ENCODE measurements around the gene U2AF1.
"Not testable (repeated sequence)": the region's sequence is repeated elsewhere in the genome, so short reads cannot be mapped to it uniquely, and the experiment has no call there.

U2AF1 gene, protein sequence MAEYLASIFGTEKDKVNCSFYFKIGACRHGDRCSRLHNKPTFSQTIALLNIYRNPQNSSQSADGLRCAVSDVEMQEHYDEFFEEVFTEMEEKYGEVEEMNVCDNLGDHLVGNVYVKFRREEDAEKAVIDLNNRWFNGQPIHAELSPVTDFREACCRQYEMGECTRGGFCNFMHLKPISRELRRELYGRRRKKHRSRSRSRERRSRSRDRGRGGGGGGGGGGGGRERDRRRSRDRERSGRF

DNA sequence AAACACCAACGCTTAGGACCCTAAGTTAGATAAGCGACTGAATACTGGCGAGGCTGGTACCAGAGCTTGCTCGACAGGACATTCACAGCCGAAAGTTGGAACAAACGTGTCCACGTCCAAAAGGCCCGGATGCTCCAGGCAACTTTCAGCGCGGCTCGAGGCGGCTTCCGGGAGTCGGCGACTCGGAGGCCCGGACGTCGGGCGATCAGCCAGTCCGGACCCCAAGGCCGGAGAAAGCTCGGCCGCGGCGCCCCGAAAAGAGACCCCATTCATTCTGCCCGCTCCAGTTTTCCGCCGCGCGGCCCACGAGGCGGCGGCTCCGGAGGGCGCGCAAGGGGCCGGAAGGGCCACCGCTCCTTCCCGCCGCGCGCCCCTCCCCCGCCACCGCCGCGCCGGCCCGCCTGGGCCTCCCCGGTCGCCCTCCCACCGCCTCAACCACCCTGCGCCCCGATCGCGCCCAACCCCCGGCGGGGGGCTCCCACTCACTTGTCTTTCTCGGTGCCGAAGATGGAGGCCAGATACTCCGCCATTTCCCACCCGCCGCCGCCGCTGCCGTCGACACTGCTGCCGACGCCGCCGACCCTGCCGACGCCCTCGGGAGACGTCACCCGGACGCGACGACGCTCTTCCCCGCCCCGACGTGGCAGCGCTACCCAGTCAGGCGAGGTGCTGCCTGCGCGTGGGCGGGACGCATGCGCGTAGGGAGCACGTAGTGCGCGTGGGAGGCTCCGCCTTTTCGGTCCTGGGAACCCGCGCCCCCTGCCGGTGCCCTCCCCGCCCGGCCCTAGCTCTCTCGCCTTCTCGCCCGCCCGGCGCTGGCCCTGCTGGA lies at the start of gene U2AF1:
Gene U2AF1, minus strand, starts transcription at position 606 of the 829 bp plus-strand sequence. Its CDS starts 76 bp downstream, at position 530.
- DNase-seq (ENCODE audit: low spot score) = peak; percentile 8

DNA sequence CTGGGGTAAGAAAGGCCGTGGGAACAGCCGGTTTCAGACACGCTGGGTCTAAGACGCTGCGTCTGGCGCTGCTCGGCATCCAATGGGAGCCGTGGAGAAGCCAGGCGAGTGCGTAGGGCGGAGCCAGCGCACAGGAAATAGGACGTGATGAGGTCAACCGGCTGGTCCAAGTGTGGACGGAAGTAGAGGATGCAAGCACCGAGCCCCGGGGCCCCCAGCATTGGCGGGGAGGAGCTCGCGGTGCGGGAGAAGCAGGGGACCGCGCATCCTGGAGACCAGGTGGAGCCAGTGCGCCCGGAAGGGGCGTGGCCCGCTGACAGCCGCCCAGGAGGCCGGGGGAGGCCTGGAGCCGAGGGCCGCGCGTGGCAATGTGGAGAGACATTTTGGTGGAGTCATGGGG lies 46.2 kb upstream of the U2AF1 start:
- DNase-seq (ENCODE audit: low spot score) = not testable (repeated sequence)

DNA sequence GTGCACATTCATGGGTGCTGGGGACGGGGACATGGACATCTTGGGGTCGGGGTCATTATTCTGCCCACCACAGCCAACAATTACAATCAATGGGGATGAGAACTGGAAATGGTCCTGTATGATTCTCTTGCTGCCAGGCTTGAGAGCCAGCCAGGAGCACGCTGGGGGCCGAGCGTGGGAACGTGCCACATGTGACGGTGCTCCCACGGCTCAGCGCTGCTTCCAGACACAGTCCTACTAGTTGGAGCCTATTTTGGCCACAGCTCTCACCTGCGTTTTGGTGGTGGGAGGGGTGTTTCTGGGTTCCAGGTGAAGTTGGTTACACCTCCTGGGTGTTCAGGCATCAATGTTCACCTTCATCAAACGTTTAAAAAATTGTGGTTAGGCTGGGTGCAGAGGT lies 42.0 kb upstream of the U2AF1 start:
- DNase-seq (ENCODE audit: low spot score) = not testable (repeated sequence)

DNA sequence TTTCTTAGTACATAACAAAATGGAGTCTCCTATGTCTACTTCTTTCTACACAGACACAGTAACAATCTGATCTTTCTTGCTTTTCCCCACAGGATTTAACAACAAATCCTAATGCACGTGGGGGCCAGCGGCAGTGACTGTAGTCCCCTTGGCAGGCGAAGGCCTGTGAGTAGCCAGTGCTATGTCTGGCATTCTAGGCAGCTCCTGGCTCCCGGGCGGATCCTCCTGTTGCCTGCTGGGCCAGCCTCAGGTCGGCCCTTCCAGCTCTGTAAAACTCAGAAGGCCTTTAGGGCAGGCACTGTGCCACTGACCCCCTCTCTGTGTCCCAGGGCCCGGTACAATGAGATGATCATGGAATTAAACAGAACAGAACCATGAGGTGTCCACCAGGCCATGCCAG lies 40.6 kb upstream of the U2AF1 start:
- DNase-seq (ENCODE audit: low spot score) = not testable (repeated sequence)

DNA sequence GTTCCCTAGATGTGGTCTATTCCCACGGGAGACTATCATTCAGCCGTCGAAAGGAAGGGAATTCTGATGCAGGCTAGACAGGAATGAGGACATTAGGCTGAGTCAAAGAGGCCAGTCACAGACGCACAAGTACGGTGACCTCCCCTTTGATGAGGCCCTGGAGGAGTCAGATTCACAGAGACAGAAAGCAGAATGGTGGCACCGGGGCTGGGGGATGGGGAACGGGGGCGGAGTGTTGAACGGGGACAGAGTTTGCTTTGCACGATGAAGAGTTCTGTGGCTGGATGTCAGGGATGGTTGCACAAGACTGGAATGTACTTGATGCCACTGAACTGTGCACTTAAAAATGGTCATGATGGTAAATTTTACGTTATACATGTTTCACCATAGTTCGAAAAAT lies 39.3 kb upstream of the U2AF1 start:
- not testable (repeated sequence) for DNase-seq (ENCODE audit: low spot score)

DNA sequence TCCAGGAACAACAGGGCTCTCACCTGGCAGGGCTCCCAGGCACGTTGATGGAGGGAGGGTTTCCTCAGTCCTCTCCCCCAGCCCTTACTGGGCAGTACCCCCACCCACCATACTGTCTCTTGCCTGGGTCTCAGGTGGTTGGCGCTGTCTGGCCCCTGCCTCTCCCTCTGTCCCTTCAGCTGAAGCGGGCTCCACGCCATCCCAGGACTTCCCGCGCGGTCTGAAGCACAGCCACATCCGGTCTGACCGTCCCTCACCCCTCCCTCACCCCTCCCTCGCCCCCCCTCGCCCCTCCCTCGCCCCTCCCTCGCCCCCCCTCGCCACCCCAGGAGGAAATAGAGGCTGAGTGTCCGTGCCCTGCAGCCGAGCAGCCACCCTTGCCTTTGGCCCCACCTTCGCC lies 34.0 kb upstream of the U2AF1 start:
- not testable (repeated sequence) for DNase-seq (ENCODE audit: low spot score)

DNA sequence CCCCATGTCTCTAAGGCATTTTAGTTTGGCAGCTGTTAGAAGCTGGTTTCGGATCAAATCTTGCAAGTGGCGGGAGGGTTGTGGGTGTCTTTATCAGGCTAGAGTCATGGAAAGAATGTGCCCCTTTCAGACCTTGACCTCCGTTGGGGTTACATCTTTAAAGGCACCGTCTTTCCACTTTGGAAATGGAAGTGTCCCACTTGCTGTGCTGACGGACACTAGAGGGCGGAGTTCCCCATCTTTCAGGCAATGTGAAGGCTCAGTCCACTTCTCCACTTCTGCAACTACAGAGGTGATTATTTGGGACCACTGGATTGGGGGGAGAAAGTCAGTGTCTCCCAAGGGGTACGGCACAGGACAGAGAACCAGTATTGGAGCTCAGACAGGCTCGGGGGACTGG lies 31.6 kb upstream of the U2AF1 start:
- DNase-seq (ENCODE audit: low spot score) = not testable (repeated sequence)

DNA sequence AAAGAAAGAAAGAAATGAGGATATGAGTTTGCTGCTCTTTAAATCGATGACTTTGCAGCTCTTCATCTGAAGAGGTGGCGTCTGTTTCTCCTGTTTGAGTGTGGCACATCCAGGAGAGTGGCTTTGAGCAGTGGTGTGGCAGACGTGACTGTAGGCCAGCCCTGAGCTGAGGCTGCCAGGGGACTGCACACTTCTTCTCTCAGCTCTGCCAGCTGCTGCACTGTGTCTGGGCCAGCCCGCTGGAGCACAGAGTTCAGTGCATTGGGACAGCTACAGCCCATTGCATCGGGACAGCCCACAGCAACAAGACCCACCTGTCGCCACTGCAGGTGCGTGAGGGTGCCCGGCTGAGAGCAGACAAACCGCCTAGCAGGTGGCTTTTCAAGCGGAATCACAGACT lies 27.1 kb upstream of the U2AF1 start:
- not testable (repeated sequence) for DNase-seq (ENCODE audit: low spot score)

DNA sequence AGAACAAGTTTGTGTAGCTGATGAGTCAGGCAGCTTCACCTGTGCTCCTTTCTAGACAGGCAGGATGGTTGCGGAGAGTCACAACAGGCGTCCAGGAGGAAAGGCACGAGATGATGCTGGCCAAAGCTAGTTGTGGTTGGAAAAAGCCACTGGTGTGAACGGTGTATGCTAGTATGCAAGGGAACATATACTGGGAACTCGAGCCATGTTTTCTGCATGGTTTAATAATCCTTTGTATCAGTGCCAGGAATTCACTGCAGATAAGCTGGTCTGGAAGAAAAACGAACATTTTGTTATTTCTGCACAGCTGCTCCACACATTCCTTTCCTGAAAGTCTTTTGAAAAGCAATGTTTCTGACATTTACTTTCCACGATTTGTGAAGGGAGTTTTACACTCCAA lies 22.7 kb upstream of the U2AF1 start:
- not testable (repeated sequence) for DNase-seq (ENCODE audit: low spot score)

DNA sequence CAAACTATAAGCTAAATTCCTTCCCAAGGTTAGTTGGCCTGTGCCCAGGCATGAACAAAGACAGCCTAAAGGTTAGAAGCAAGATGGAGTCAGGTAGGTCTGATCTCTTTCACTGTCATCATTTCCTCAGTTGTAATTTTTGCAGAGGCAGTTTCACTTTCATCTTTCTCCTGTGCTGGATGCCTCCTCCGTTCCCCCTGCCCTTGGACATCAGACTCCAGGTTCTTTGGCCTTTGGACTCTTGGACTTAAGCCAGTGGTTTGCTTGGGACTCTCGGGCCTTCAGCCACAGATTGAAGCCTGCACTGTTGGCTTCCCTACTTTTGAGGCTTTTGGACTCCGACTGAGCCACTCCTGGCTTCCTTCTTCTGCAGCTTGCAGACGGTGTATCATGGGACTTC lies 8.6 kb upstream of the U2AF1 start:
- DNase-seq (ENCODE audit: low spot score) = not testable (repeated sequence)

DNA sequence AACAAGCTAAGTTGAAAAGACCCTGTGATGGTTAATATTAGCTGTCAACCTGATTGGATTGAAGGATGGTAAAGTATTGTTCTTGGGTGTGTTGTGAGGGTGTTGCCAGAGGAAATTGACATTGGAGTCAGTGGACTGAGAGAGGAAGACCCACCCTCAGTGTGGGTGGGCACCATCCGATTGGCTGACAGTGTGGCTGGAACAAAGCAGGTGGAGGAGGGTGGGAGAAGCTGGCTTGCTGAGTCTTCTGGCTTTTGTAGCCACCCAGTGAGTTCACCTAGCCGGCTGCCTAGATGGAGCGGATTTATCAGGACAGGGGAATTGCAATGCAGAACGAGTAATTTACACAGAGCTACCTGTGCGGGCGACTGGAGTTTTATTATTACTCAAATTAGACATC lies 7.1 kb upstream of the U2AF1 start:
- not testable (repeated sequence) for DNase-seq (ENCODE audit: low spot score)

DNA sequence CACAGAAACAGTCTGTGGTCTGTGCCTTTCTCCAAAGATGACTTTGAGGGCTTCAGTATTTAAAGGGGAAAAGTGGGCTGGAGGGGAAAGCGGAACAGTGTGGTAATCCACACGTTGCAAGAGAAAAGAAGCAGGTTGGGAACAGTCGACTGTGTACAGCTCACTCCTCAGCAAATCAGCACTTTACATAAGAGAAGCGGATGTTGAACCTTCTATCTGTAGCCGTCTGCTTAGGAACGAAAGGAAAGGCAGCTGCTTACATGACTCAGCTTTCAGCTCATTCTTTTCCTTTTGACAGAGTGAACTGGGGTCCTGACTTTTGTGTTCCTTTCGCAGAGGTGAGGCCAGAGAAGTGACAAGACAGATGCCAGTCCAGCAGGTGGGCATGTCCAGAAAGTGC lies 1.6 kb upstream of the U2AF1 start:
- DNase-seq (ENCODE audit: low spot score) = not testable (repeated sequence)

DNA sequence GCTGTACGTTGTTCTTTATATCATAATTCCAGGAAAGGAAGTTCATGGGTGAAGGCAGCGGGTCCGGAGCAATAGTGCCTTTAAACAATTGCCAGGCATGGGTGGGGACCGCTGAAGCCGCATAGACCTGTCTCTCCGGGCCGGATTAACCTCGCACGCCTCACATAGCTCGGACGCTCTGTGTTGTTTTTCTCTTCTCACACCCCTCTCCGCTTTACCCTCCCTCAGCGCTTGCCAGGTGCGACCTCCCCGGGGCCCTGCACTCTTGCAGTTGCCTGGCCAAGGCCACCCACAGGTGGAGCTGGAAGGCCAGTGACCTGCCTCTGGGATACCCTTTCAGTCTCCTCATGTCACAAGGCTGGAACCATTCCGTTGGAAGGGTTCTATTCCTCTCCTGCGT lies 807 bp upstream of the U2AF1 start:
- not testable (repeated sequence) for DNase-seq (ENCODE audit: low spot score)

DNA sequence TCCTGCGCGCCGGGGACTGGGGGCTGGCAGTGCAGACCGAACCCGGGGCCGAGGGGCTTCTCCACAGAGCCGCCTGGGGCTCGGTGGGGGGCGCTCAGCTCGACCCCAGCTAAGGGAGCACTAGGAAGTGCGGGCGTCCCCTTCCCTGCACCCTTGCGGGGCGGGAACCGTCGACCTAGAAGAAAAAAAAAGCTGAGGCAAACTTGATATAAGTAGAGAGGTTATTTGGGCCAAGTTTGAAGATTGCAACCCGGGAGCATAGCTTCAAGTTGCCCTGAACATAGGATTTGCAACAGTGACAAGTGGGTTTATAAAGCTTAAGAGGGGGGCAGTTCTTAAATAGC lies 396 bp upstream of the U2AF1 start:
- DNase-seq (ENCODE audit: low spot score) = not testable (repeated sequence)

DNA sequence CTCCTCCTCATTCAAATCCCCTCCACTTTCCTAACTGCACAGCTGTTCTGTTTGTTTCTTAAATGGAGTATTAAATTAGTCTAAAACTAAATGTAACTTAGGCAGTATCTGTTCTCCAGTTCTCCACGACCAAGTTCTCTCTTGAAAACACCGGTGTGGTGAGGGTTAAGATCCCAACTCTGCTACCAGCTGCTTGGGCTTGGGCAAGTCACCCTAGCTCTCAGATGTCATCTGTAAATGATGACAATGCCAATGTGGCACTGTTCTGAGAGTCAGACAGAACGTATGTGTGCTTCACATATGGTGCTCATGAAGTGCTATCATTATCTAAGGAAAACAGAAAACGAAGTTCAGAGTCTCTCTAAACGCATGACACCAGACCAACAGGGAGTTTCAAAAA lies 2.7 kb downstream of the U2AF1 start:
- DNase-seq (ENCODE audit: low spot score) = not testable (repeated sequence)

DNA sequence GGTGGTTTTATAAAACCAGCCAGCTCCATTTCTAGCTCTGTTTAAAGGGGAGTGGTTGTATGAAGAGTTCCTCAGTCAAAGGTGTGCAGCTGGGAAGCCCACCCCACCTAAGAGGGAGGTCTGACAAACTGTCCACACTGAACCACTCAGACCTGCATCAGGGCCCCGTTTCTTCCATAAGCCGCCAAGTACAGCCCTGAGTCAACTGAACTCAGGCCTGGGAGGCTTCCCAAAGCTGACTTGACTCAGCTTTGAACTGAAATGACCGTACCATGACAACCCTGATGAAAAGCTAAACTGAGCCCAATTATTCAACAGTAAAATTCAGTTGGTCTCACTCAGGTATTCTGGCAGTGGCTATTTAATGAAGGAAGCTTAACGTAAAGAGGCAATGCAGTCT lies 5.1 kb downstream of the U2AF1 start:
- DNase-seq (ENCODE audit: low spot score) = not testable (repeated sequence)

DNA sequence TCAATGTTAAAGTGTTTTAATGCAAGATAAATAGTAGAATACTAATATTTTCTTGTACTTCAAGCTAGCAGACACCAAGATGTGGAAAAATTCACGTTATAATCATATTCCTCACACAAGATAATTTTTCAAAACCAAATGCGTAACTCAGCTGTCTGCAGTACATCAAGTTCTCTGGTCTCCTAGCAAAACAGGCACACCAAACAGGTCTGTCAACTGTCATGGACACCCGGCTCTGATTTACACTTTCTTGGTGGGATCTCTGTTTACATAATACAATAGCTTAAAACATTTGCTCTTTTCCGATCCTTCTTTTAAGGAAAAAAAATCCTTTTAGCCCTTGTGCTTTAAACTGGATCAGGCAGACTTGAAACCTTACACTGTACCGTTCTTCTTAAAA lies 5.7 kb downstream of the U2AF1 start:
- not testable (repeated sequence) for DNase-seq (ENCODE audit: low spot score)

DNA sequence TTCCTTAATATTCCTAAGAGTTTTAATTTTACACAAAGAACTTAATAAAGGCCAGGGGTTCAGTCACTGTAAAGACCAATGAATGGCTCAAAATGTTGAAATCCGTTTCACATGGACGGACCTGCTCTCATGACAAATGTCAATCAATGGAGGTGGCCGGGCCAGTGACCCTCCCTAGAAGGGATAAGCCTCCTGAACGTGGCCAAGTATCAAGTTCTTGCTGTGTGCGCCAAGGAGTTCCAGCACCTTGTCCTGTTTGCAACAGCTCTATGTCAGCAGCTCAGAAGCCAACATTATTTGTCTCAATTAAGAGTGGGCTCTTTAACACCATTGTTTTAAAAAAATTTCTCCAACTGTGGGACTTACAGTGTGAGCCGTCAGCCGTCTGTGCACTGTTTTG lies 6.4 kb downstream of the U2AF1 start:
- DNase-seq (ENCODE audit: low spot score) = not testable (repeated sequence)

DNA sequence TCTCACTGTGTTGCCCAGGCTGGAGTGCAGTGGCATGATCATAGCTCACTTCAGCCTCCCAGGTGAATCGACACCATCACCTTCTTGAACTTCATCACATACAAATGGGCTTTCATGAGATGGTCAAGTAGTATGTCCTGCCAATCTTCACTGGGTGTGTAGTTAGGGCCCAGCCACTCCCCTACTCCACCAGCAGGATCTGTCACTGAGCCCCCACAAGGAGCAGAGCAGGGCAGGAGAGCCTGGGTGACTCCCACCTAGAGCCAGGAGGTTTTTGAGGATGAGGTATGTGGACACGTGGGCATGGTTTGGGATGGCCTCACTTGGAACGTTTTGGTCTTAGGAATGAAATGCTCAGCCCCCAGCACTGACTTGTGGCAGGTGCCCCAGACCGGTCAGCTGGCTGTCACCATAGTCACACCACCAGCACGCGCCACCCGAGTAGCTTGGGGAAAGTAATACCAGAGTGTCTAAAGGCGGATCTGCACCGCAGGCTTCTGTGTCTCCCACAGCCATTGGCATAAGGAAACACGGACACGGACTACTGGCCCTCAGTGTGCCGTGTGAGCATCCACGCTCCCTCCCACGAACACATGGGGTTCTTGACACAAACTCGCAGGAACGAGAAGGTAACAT lies 15.3 kb downstream of the U2AF1 start:
- DNase-seq (ENCODE audit: low spot score) = not testable (repeated sequence)

DNA sequence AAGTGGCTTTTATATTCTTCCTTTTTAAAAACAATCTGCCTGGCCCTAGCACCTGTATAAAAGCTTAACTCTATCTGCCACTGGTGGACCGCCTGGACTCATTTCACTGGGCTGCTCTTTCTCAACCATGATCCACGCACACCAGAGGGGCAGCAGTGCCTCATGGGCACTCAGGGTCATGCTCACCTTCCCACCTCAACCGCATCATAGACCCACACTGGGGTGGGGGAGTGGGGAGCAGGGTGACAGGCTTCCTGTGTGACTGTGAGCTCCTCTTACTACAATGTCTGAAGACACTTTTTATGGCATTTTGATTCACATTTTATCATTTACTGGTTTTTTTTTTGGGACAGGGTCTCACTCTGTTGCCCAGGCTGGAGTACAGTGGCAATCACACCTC lies 16.4 kb downstream of the U2AF1 start:
- DNase-seq (ENCODE audit: low spot score) = not testable (repeated sequence)

DNA sequence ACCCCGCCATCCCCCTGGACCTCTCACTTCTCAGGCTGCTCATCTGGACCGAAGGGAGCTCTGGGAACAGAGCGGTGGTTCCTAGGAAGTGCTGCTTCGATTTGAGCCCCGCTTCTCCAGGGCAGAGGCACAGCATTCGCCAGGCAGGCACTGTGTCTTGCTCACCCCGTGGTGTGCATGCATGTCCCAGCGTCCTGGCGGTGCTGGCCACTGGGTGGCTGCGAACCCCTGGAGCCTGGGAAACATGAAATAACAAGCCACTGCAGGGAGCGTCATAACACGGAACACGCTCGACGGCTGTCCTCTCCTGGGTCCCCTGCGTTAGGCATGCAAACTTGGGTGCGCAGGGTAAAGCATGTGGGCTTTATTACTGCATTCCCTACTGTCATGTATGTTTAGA lies 17.9 kb downstream of the U2AF1 start:
- DNase-seq (ENCODE audit: low spot score) = not testable (repeated sequence)

DNA sequence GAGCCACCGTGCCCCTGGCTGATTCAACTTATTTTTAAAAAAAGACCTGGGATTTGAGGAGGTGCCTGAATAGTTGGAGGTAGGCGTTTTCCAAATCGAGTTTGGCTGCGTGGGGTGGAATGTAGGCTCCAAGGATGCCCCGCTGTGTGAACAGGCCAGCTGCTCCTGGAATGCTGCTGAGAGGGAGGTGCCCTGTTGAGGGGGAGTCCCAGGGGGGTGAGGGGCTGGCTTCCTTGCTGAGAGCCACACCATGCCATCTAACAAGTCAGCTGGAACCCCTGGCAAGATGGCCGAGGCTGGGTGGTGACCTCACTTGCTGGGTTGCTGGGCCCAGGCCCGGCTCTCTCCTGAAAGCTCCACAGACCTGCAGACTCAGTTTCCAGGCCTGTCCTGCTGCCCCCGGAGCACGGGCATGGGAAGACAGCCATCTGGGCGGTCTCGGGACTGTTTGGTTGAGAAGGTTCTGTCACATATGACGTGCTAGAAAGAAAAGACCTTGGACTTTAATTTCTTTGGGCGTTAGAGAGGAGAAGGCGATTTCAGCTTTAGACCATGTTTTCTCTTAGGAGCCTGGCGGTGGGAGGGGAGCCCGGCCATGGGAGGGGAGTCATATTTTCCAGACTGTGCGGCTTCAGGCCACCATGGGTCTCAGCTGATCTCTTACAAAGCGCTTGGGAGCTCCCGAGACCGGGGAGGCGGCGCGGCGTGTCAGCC lies 24.6 kb downstream of the U2AF1 start:
- DNase-seq (ENCODE audit: low spot score) = not testable (repeated sequence)

Measured in NAMALWA (cell line).